Measurements from ENCODE around the gene C15orf39. TPM values are rescaled to one million over a fixed set of nuclear protein-coding genes. Genes with fewer than 3 reads are reported as not detected.
"Not testable (repeated sequence)": the region's sequence is repeated elsewhere in the genome, so short reads cannot be mapped to it uniquely, and the experiment has no call there.

The C15orf39 gene
- polyA plus RNA-seq, 4 donors, result 6.5 to 20.6 (median 11.9) TPM

GRCh38 chr15:75258034-75258433 is 56.4 kb downstream of the C15orf39 start, which contains the start of gene GOLGA6C:
Gene GOLGA6C (plus strand): TSS chr15:75258334. CDS start chr15:75258599, 265 bp downstream.
- not testable (repeated sequence) for H3K36me3 ChIP-seq (ENCODE audit: control insufficient read depth in 3 of 3, insufficient read depth in 2 of 3, low read depth in 1 of 3, low read length in 3 of 3); DNase-seq; H3K27ac ChIP-seq (ENCODE audit: low read depth in 1 of 3, low read length in 2 of 3); H3K4me3 ChIP-seq (ENCODE audit: low read depth in 1 of 3, low read length in 3 of 3); H3K4me1 ChIP-seq (ENCODE audit: control insufficient read depth in 3 of 3, insufficient read depth in 2 of 3, low read depth in 1 of 3, low read length in 2 of 3); H3K27me3 ChIP-seq (ENCODE audit: control insufficient read depth in 3 of 3, insufficient read depth in 3 of 3, low read length in 3 of 3); FAIRE-seq; H3K9me3 ChIP-seq (ENCODE audit: control insufficient read depth in 2 of 2, insufficient read depth in 1 of 2, low read depth in 1 of 2, low read length in 1 of 2)
- 83% methylated on average over 1 of the region's 2 CpGs; no CpG with 5 or more reads in 2 of the 3 donors for WGBS, 3 donors

- H3K27ac ChIP-seq (ENCODE audit: low read depth in 1 of 3, low read length in 2 of 3); H3K9me3 ChIP-seq (ENCODE audit: control insufficient read depth in 2 of 2, insufficient read depth in 1 of 2, low read depth in 1 of 2, low read length in 1 of 2): not testable (repeated sequence)
- WGBS, 3 donors, result 68 to 81% (median 78%) methylated on average over 10 to 11 of the region's 16 CpGs
Measured at GRCh38 chr15:75258620-75259343, 57.1 kb downstream of the C15orf39 start.

GRCh38 chr15:75259873-75260272 is 58.2 kb downstream of the C15orf39 start:
- H3K4me1 ChIP-seq (ENCODE audit: control insufficient read depth in 3 of 3, insufficient read depth in 2 of 3, low read depth in 1 of 3, low read length in 2 of 3); H3K27me3 ChIP-seq (ENCODE audit: control insufficient read depth in 3 of 3, insufficient read depth in 3 of 3, low read length in 3 of 3); DNase-seq; H3K36me3 ChIP-seq (ENCODE audit: control insufficient read depth in 3 of 3, insufficient read depth in 2 of 3, low read depth in 1 of 3, low read length in 3 of 3); H3K4me3 ChIP-seq (ENCODE audit: low read depth in 1 of 3, low read length in 3 of 3); FAIRE-seq; H3K9me3 ChIP-seq (ENCODE audit: control insufficient read depth in 2 of 2, insufficient read depth in 1 of 2, low read depth in 1 of 2, low read length in 1 of 2); H3K27ac ChIP-seq (ENCODE audit: low read depth in 1 of 3, low read length in 2 of 3): not testable (repeated sequence)
- WGBS, 3 donors, result no CpG with 5 or more reads among the region's 3 CpGs

More at GRCh38 chr15:75258620-75259343, 57.1 kb downstream of the C15orf39 start:
- not testable (repeated sequence) for H3K4me3 ChIP-seq (ENCODE audit: low read depth in 1 of 3, low read length in 3 of 3); FAIRE-seq; H3K36me3 ChIP-seq (ENCODE audit: control insufficient read depth in 3 of 3, insufficient read depth in 2 of 3, low read depth in 1 of 3, low read length in 3 of 3); H3K4me1 ChIP-seq (ENCODE audit: control insufficient read depth in 3 of 3, insufficient read depth in 2 of 3, low read depth in 1 of 3, low read length in 2 of 3); DNase-seq; H3K27me3 ChIP-seq (ENCODE audit: control insufficient read depth in 3 of 3, insufficient read depth in 3 of 3, low read length in 3 of 3)

Other genes with a start within 250 kb of the C15orf39 start
- gene RPP25, start 245.1 kb upstream of the C15orf39 start, polyA plus RNA-seq, result 10 to 100 TPM in 3 of 4 donors, 1 to 10 TPM in 1; 5.5 to 22.2 (median 14.9) TPM
- 10 to 100 TPM; 22.8 to 78.1 (median 56.8) TPM for gene SCAMP5, start 206.3 kb upstream of the C15orf39 start, polyA plus RNA-seq
- 10 to 100 TPM; 11.4 to 29.4 (median 17.7) TPM for gene PPCDC, start 178.3 kb upstream of the C15orf39 start, polyA plus RNA-seq
- not detected for gene GOLGA6C, start 56.5 kb downstream of the C15orf39 start, polyA plus RNA-seq
- gene GOLGA6D, start 81.0 kb downstream of the C15orf39 start, polyA plus RNA-seq, result under 1 TPM in 1 of 4 donors, not detected in 3; 0.07 TPM
- 100 to 1,000 TPM in 3 of 4 donors, 10 to 100 TPM in 1; 88.1 to 177 (median 114) TPM for gene COMMD4, start 134.2 kb downstream of the C15orf39 start, polyA plus RNA-seq
- gene NEIL1, start 145.2 kb downstream of the C15orf39 start, polyA plus RNA-seq, result 10 to 100 TPM; 18.8 to 63.1 (median 41.7) TPM
- 100 to 1,000 TPM; 109 to 379 (median 172) TPM for gene MAN2C1, start 166.7 kb downstream of the C15orf39 start, polyA plus RNA-seq
- gene SIN3A, start 249.8 kb downstream of the C15orf39 start, polyA plus RNA-seq, result 10 to 100 TPM in 2 of 4 donors, 1 to 10 TPM in 2; 7.6 to 36.0 (median 11.9) TPM